ENCODE results near the gene PTPN14. TPM values are rescaled to one million over a fixed set of nuclear protein-coding genes. Genes with fewer than 3 reads are reported as not detected.

PTPN14 gene
- total RNA-seq, 1 experiment from 2014 or later = 47.7 TPM

- DNase-seq (ENCODE audit: low read depth) = no peak
These were observed 95.2 kb downstream of the PTPN14 start for GRCh38 chr1:214455971-214456867.

- DNase-seq (ENCODE audit: low read depth) = no peak
These were observed 95.9 kb downstream of the PTPN14 start for GRCh38 chr1:214455479-214455878.

- peak; percentile 89 for DNase-seq (ENCODE audit: low read depth)
These were observed 96.6 kb downstream of the PTPN14 start for GRCh38 chr1:214454569-214455396.

- DNase-seq (ENCODE audit: low read depth) = peak; percentile 44
These were observed 98.2 kb downstream of the PTPN14 start for GRCh38 chr1:214453109-214453722.

GRCh38 chr1:214452152-214452784 lies 99.1 kb downstream of the PTPN14 start:
- no peak for DNase-seq (ENCODE audit: low read depth)

GRCh38 chr1:214451596-214451995 lies 99.8 kb downstream of the PTPN14 start:
- DNase-seq (ENCODE audit: low read depth) = no peak

GRCh38 chr1:214449371-214449770 lies 102.0 kb downstream of the PTPN14 start:
- no peak for DNase-seq (ENCODE audit: low read depth)

- no peak for DNase-seq (ENCODE audit: low read depth)
These were observed 102.9 kb downstream of the PTPN14 start for GRCh38 chr1:214448536-214448935.

- peak; percentile 45 for DNase-seq (ENCODE audit: low read depth)
These were observed 103.9 kb downstream of the PTPN14 start for GRCh38 chr1:214447557-214447871.

GRCh38 chr1:214446772-214447556 lies 104.4 kb downstream of the PTPN14 start:
- DNase-seq (ENCODE audit: low read depth) = peak; percentile 97

GRCh38 chr1:214445831-214446614 lies 105.4 kb downstream of the PTPN14 start:
- peak; percentile 99 for DNase-seq (ENCODE audit: low read depth)

- peak; percentile 66 for DNase-seq (ENCODE audit: low read depth)
These were observed 106.2 kb downstream of the PTPN14 start for GRCh38 chr1:214445199-214445598.

- DNase-seq (ENCODE audit: low read depth) = no peak
These were observed 107.0 kb downstream of the PTPN14 start for GRCh38 chr1:214444182-214444939.

- no peak for DNase-seq (ENCODE audit: low read depth)
These were observed 110.3 kb downstream of the PTPN14 start for GRCh38 chr1:214441119-214441518.

- no peak for DNase-seq (ENCODE audit: low read depth)
These were observed 111.0 kb downstream of the PTPN14 start for GRCh38 chr1:214440219-214440965.

GRCh38 chr1:214439352-214440119 lies 111.9 kb downstream of the PTPN14 start:
- DNase-seq (ENCODE audit: low read depth) = no peak

- DNase-seq (ENCODE audit: low read depth) = no peak
These were observed 112.9 kb downstream of the PTPN14 start for GRCh38 chr1:214438530-214438929.

GRCh38 chr1:214438075-214438474 lies 113.3 kb downstream of the PTPN14 start:
- no peak for DNase-seq (ENCODE audit: low read depth)
